Colonic mucosa (tissue), 4 donors: ENCODE measurements around the gene FARP1. TPM values are rescaled to one million over a fixed set of nuclear protein-coding genes. Genes with fewer than 3 reads are reported as not detected.

Source experiments
- DNase-seq: peaks from one replicate; pipeline ENCODE4 v3.0.0-alpha.2; 2020
- H3K27ac ChIP-seq: fragments of 200-600 bp; one replicate; pipeline ENCODE4 v1.8.0; 2021
- H3K27me3 ChIP-seq: fragments of 200-600 bp; one replicate; pipeline ENCODE4 v1.8.0; 2021
- H3K36me3 ChIP-seq: fragments of 200-600 bp; one replicate; pipeline ENCODE4 v1.8.0; 2021
- H3K4me1 ChIP-seq: fragments of 200-600 bp; one replicate; pipeline ENCODE4 v1.8.0; 2021; ENCODE audit warnings: mild to moderate bottlenecking
- H3K4me3 ChIP-seq: fragments of 200-600 bp; one replicate; pipeline ENCODE4 v1.8.0; 2021
- H3K9ac ChIP-seq, 2 donors: one replicate each; pipeline ENCODE4 v1.7.0; 2013; ENCODE audit warnings: control low read depth in 2 of 2, low read depth in 2 of 2, low read length in 2 of 2
- H3K9me3 ChIP-seq: fragments of 200-600 bp; one replicate; pipeline ENCODE4 v1.8.0; 2021
- CTCF ChIP-seq: fragments of 200-600 bp; IDR thresholded peaks from one replicate; pipeline ENCODE4 v1.8.0; 2022; ENCODE audit warnings: antibody characterized with exemption, mild to moderate bottlenecking
- intact Hi-C: fragments of 100-400 bp; cut with DNase I; formaldehyde crosslinking; loops from one replicate; pipeline ENCODE4 v1.14.1; 2022
- total RNA-seq, 2 donors: library from RNA; stranded (reverse); fragmentation: NEBNext Ultra II Directional in 1 of 2; extraction: Animal tissue kit (Norgen Biotek cat#: 25700) in 1 of 2; gene quantifications; one replicate each; pipeline ENCODE4 v1.2.1, GENCODE V29; 2021
- donor health status: healthy.
- donor health status: DM: no; HTN: no; CAD: no.
- donor health status: DM: no; HTN: no; CAD: no.

FARP1 gene
- total RNA-seq, 2 donors from 2014 or later = 39.1 to 53.5 TPM

DNA sequence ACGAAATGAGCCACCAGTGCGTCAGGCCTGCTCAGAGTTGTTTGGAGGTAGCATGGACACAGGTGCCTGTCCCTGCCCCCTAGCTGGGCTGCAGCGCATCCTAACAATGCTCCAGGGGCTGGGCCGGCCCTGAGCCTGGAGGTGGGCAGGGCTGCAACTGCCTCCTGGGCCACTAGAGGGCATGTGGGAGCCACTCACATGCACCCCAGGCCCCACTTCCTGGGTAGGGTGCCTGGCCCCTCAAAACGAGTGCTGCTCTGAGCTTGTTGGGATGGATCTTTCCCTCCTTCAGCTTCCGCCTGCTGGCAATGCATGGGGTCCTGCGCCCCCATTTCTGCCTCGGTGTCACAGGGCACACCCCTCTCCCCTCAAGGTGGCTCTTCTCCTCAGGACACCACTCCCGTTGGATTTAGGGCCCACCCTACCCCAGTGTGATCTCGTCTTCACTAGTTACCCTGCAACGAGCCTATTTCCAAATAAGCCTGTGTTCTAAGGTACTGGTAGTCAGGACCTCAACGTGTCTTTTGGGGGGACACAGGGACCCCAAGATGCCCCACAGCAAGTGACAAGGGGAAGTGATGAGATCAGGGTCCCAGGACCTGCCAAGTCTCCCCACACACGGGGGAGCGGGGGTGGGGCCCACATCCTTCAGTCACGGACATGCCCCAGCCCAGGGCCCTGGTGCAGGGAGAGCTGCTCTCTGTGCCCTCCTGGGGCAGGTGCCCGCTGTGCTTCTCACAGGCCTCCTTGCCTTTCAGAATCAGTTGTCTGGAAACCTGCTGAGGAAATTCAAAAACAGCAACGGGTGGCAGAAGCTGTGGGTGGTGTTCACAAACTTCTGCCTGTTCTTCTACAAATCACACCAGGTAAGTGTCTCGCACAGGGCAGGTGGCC lies 302.7 kb downstream of the FARP1 start:
- H3K36me3 ChIP-seq = peaks cover 8% of the 10 kb centered on the region
- H3K27ac ChIP-seq = no peak overlapping the region
- H3K4me3 ChIP-seq = no peak overlapping the region
- intact Hi-C loops = loop anchor here (5.0 kb wide), 2 partner anchors 207 to 397 kb away; no protein-coding TSS in a partner anchor
- no peaks in the 10 kb centered on the region for H3K4me1 ChIP-seq
- no peaks in the 10 kb centered on the region for H3K9me3 ChIP-seq
- DNase-seq = peak; percentile 72
- H3K27me3 ChIP-seq = no peaks in the 10 kb centered on the region
- H3K9ac ChIP-seq = no peak overlapping the region
- TF ChIP-seq CTCF = peak; percentile 96

GRCh38 chr13:98446234-98446621 lies 303.3 kb downstream of the FARP1 start:
- TF ChIP-seq CTCF = no peak

DNA sequence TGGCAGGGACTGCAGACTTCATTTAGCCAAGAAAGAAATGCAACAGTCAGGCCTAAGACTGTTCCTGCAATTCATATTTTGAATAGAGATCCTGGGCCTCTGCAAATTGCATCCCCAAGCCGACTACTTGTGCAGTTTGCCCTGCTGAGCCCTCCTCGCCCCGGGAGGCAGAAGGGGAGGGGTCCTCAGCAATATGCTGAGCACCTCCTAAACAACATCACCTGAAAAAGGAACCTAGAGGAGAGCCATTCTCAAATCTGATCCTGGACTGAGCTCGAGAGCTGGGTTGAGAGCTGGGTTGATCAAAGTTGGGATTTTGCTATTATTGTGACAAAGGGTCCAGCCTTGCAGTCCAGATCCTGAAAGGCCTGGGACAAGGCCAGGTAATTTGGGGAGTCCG lies 304.2 kb downstream of the FARP1 start:
- H3K9me3 ChIP-seq = no peaks in the 10 kb centered on the region
- DNase-seq = no peak
- no peak overlapping the region for H3K4me3 ChIP-seq
- no peaks in the 10 kb centered on the region for H3K4me1 ChIP-seq
- H3K36me3 ChIP-seq = peaks cover 8% of the 10 kb centered on the region
- TF ChIP-seq CTCF = no peak
- intact Hi-C loops = loop anchor here (5.0 kb wide), 2 partner anchors 205 to 395 kb away; no protein-coding TSS in a partner anchor
- no peaks in the 10 kb centered on the region for H3K27me3 ChIP-seq
- H3K9ac ChIP-seq = no peak overlapping the region
- H3K27ac ChIP-seq = no peak overlapping the region

More at GRCh38 chr13:98446234-98446621, 303.3 kb downstream of the FARP1 start:
- H3K36me3 ChIP-seq = peaks cover 8% of the 10 kb centered on the region
- DNase-seq = no peak
- no peaks in the 10 kb centered on the region for H3K4me1 ChIP-seq
- H3K4me3 ChIP-seq = no peak overlapping the region
- H3K27me3 ChIP-seq = no peaks in the 10 kb centered on the region
- no peaks in the 10 kb centered on the region for H3K9me3 ChIP-seq
- no peak overlapping the region for H3K9ac ChIP-seq
- no peak overlapping the region for H3K27ac ChIP-seq
- intact Hi-C loops = loop anchor here (5.0 kb wide), 2 partner anchors 206 to 396 kb away; no protein-coding TSS in a partner anchor

DNA sequence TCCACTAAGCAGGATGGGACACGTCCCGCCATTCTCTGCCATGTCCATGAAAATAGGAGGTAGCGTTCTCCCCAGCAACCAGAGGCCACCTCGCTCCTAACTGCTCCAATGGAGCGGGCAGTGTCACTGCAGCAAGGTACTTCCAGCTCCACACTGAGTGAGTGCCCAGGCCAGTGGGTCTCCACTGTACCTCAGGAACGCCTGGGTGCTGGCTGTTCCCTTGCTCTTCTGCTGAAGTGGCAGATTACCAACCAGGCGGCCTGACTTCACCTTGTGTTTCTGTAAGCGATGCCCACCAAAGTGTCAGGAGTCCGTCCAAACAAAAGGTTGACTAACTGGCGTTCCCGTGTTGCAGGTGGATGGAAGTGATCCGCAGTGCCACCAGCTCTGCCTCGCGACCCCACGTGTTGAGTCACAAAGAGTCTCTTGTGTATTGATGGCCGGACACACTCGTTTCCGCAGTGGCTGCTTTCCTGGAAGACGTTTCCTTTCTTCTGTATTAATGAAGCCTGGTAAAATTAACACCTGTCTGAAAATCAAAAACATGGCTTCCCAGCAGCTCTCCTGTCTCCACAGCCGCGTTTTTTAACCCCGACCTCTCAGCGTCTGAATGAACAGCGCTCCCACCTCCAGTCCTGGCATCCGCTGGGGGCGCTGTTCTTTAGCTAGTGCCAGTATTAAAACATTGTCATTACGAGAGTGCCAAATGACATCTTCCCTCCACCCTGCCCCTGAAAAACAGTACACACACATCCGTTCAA lies 305.2 kb downstream of the FARP1 start:
- peak; percentile 14 for TF ChIP-seq CTCF

GRCh38 chr13:98448642-98448928 lies 305.7 kb downstream of the FARP1 start:
- Histone ChIP-seq H3K9ac (no peak overlapping the region), H3K27ac (no peak overlapping the region), H3K4me3 (no peak overlapping the region), H3K27me3 (no peaks in the 10 kb centered on the region), H3K36me3 (peaks cover 8% of the 10 kb centered on the region), H3K4me1 (no peaks in the 10 kb centered on the region), H3K9me3 (no peaks in the 10 kb centered on the region)
- intact Hi-C loops = loop anchor here (5.0 kb wide), 2 partner anchors 204 to 394 kb away; no protein-coding TSS in a partner anchor
- DNase-seq = no peak
- no peak for TF ChIP-seq CTCF

More for the DNA sequence above, 305.2 kb downstream of the FARP1 start:
- DNase-seq = no peak
- H3K27ac ChIP-seq = no peak overlapping the region
- no peaks in the 10 kb centered on the region for H3K9me3 ChIP-seq
- no peaks in the 10 kb centered on the region for H3K27me3 ChIP-seq
- H3K4me1 ChIP-seq = no peaks in the 10 kb centered on the region
- intact Hi-C loops = loop anchor here (5.0 kb wide), 2 partner anchors 204 to 394 kb away; no protein-coding TSS in a partner anchor
- no peak overlapping the region for H3K9ac ChIP-seq
- peaks cover 8% of the 10 kb centered on the region for H3K36me3 ChIP-seq
- no peak overlapping the region for H3K4me3 ChIP-seq
